ENCODE measurements around the gene CUL7.

CUL7 gene

DNA sequence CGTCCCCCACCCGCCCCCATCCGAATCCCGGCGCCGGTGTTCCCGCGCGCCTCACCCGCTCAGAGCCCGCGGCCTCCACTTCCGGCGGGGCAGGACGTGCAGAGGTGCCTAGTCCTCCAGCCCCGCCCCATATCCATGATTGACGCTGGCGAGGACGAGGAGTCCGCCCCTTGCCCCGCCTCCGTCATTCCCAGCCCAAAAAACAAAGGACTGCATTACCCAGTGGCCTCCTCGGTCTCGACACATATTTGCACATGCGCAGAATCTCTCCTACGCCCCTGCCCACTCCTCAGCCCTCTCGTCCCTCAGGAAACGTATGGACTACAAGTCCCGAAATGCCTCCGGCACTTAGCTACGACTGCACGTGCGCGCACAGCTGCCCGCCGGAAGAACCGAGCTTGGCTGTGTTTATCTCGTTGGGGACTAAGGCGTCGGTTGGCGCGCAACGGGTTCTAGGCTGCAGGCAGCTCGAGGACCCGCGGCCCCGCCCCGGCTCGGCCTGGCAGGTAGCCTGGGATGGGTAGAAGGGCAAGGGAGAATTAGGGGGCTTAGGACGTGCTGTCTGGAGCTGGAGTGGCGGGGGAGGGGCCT, 39.7 kb downstream of the CUL7 start, which contains the start of the genes KLHDC3 and MEA1:
KLHDC3 (plus strand) TSS at position 407 of the 591 bp plus-strand sequence. CDS start 2,944 bp downstream, outside the sequence.
MEA1 (minus strand) TSS at position 104 of the 591 bp plus-strand sequence. CDS start 133 bp downstream, outside the sequence.
- H3K4me3 ChIP-seq (ENCODE audit: low read depth, low read length, poor library complexity, severe bottlenecking) = peak within 1 kb of the TSS; percentile 75
- peaks cover 53% of the 10 kb centered on the region for H3K36me3 ChIP-seq (ENCODE audit: insufficient read depth, low read length)
- no peaks in the 10 kb centered on the region for H3K9me2 ChIP-seq (ENCODE audit: low read depth, low read length)
- H3F3A ChIP-seq (ENCODE audit: insufficient read depth, low read length) = no peaks in the 10 kb centered on the region
- no peaks in the 10 kb centered on the region for H3K9me3 ChIP-seq (ENCODE audit: low read length)
- no peaks in the 10 kb centered on the region for H4K20me1 ChIP-seq (ENCODE audit: insufficient read depth, low read length)
- no peaks in the 10 kb centered on the region for H3K27me3 ChIP-seq (ENCODE audit: insufficient read depth, low read length)
- peaks cover 23% of the 10 kb centered on the region for H3K4me1 ChIP-seq (ENCODE audit: insufficient read depth, low read length, severe bottlenecking)
- peak within 1 kb of the TSS; percentile 89 for H3K9ac ChIP-seq (ENCODE audit: low read length)
- no peak for TF ChIP-seq EZH2 (IDR thresholded peaks at IDR 0.05; ENCODE audit: borderline replicate concordance, low read length)
- TF ChIP-seq, protein P1, sequence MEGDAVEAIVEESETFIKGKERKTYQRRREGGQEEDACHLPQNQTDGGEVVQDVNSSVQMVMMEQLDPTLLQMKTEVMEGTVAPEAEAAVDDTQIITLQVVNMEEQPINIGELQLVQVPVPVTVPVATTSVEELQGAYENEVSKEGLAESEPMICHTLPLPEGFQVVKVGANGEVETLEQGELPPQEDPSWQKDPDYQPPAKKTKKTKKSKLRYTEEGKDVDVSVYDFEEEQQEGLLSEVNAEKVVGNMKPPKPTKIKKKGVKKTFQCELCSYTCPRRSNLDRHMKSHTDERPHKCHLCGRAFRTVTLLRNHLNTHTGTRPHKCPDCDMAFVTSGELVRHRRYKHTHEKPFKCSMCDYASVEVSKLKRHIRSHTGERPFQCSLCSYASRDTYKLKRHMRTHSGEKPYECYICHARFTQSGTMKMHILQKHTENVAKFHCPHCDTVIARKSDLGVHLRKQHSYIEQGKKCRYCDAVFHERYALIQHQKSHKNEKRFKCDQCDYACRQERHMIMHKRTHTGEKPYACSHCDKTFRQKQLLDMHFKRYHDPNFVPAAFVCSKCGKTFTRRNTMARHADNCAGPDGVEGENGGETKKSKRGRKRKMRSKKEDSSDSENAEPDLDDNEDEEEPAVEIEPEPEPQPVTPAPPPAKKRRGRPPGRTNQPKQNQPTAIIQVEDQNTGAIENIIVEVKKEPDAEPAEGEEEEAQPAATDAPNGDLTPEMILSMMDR (IDR thresholded peaks at IDR 0.05; ENCODE audit: low read length) = no peak
- no peak within 1 kb of the TSS for H2AFZ ChIP-seq (ENCODE audit: low read length)
- H3K27ac ChIP-seq (ENCODE audit: low read depth, low read length, poor library complexity, severe bottlenecking) = peak within 1 kb of the TSS; percentile 29
- H3K79me2 ChIP-seq (ENCODE audit: insufficient read depth, low read length) = peaks cover 10% of the 10 kb centered on the region; the same call in 1 of the 2 replicates
- peak within 1 kb of the TSS; percentile 87 for H3K4me2 ChIP-seq (ENCODE audit: low read length)

DNA sequence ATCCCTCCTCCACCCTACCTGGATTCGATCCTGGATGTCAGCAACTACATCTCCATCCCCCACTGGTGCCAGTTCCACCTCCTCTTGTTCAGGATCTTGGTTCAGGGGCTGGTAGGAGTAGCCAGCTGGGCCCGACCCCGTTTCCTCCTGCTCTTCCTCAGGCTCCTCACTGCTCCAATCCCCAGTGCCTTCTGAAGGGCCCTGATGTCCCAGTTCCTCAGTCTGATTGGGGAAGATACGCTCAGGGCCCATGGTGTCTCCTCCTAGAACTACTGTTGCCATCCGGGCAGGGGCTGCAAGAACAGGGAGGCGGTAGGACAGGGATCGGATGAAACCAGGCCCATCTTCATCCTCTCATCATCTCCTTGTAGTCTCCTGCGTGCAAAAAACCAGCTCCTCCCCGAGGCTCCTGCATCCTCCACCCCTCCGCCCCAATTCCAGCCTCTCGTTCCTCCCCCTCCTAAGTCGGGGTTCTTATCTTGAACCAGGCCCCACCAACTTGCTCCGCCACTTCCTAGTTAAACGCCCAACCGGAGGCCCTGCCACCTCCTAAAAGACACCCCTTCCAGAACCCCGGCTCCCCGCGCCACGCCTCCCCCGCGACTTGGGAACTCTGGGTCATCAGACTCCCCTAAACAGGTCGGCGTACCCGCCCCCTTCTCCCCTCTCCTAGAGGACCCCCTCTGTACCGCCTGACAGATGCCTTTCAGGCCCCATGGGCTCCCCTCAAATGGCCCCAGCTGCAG, 40.4 kb downstream of the CUL7 start:
- Histone ChIP-seq H3K4me3 (ENCODE audit: low read depth, low read length, poor library complexity, severe bottlenecking) (peak overlapping the region; percentile 75), H3K9me3 (ENCODE audit: low read length) (no peaks in the 10 kb centered on the region), H3K27me3 (ENCODE audit: insufficient read depth, low read length) (no peaks in the 10 kb centered on the region), H4K20me1 (ENCODE audit: insufficient read depth, low read length) (no peaks in the 10 kb centered on the region), H3K4me1 (ENCODE audit: insufficient read depth, low read length, severe bottlenecking) (peaks cover 23% of the 10 kb centered on the region), H3K9me2 (ENCODE audit: low read depth, low read length) (no peaks in the 10 kb centered on the region), H3K27ac (ENCODE audit: low read depth, low read length, poor library complexity, severe bottlenecking) (peak overlapping the region; percentile 29), H3K4me2 (ENCODE audit: low read length) (peak overlapping the region; percentile 87), H3K9ac (ENCODE audit: low read length) (peak overlapping the region; percentile 89), H2AFZ (ENCODE audit: low read length) (no peak overlapping the region), H3F3A (ENCODE audit: insufficient read depth, low read length) (no peaks in the 10 kb centered on the region), H3K36me3 (ENCODE audit: insufficient read depth, low read length) (peaks cover 53% of the 10 kb centered on the region), H3K79me2 (ENCODE audit: insufficient read depth, low read length) (peaks cover 10% of the 10 kb centered on the region; the same call in 1 of the 2 replicates)
- TF ChIP-seq, protein P1 (IDR thresholded peaks at IDR 0.05; ENCODE audit: low read length) = no peak
- no peak for TF ChIP-seq EZH2 (IDR thresholded peaks at IDR 0.05; ENCODE audit: borderline replicate concordance, low read length)

DNA sequence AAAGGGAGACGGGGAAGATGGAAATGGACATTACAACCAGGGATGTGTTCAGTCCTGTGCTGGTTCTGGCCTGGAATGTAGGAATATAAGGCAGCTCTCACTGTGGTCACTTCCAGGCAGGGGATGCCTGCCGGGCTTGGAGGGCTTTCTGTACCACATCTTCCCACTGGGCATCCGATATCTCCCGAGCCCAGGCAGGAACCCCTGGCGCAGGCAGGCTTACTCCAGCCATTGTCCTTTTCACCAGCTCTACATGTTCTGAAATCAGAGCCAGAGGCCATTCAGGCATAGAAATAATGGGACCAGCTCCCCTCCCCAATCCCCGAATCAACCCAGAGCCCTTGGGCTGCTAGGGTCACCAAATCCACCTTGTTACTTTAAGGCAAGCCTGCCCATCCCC, 41.3 kb downstream of the CUL7 start:
- Histone ChIP-seq H3K4me1 (ENCODE audit: insufficient read depth, low read length, severe bottlenecking) (peaks cover 23% of the 10 kb centered on the region), H3K4me2 (ENCODE audit: low read length) (peak overlapping the region; percentile 87), H3K9ac (ENCODE audit: low read length) (peak overlapping the region; percentile 89; the same call in 1 of the 2 replicates), H3K27me3 (ENCODE audit: insufficient read depth, low read length) (no peaks in the 10 kb centered on the region), H3F3A (ENCODE audit: insufficient read depth, low read length) (no peaks in the 10 kb centered on the region), H4K20me1 (ENCODE audit: insufficient read depth, low read length) (no peaks in the 10 kb centered on the region), H2AFZ (ENCODE audit: low read length) (no peak overlapping the region), H3K4me3 (ENCODE audit: low read depth, low read length, poor library complexity, severe bottlenecking) (peak overlapping the region; percentile 75), H3K9me2 (ENCODE audit: low read depth, low read length) (no peaks in the 10 kb centered on the region), H3K27ac (ENCODE audit: low read depth, low read length, poor library complexity, severe bottlenecking) (no peak overlapping the region), H3K36me3 (ENCODE audit: insufficient read depth, low read length) (peaks cover 53% of the 10 kb centered on the region), H3K9me3 (ENCODE audit: low read length) (no peaks in the 10 kb centered on the region), H3K79me2 (ENCODE audit: insufficient read depth, low read length) (peaks cover 10% of the 10 kb centered on the region; the same call in 1 of the 2 replicates)
- no peak for TF ChIP-seq EZH2 (IDR thresholded peaks at IDR 0.05; ENCODE audit: borderline replicate concordance, low read length)
- TF ChIP-seq, protein P1 (IDR thresholded peaks at IDR 0.05; ENCODE audit: low read length) = no peak

Data from OCI-LY1 (cell line).